Mesothelial cell of epicardium (in vitro differentiated cells): ENCODE results near the gene TBC1D22A. TPM values are rescaled to one million over a fixed set of nuclear protein-coding genes. Genes with fewer than 3 reads are reported as not detected.
A peak's percentile ranks its signal among the peaks of the same experiment; 100 is the strongest.

Experiments used
- DNase-seq, 2 experiments: peaks; one replicate each; pipeline ENCODE4 v3.0.0; 2021; ENCODE audit warnings: low spot score in 2 of 2; ENCODE audit not compliant: unreplicated experiment in 2 of 2
- H3K27ac Mint-ChIP-seq: 2 replicates; pipeline ENCODE4 v1.8.0; 2021; ENCODE audit warnings: mixed read lengths
- H3K27me3 Mint-ChIP-seq: 2 replicates; pipeline ENCODE4 v1.8.0; 2021; ENCODE audit warnings: low read depth, mixed read lengths
- H3K36me3 Mint-ChIP-seq: 2 replicates; pipeline ENCODE4 v1.8.0; 2021; ENCODE audit warnings: mixed read lengths
- H3K4me1 Mint-ChIP-seq: 2 replicates; pipeline ENCODE4 v1.8.0; 2021; ENCODE audit warnings: mixed read lengths
- H3K4me3 Mint-ChIP-seq: 2 replicates; pipeline ENCODE4 v1.8.0; 2021; ENCODE audit warnings: mild to moderate bottlenecking, moderate library complexity, mixed read lengths
- H3K9me3 Mint-ChIP-seq: 2 replicates; pipeline ENCODE4 v1.8.0; 2021; ENCODE audit warnings: mixed read lengths
- total RNA-seq: library from RNA; stranded (reverse); gene quantifications from 3 replicates; pipeline ENCODE4 v1.2.1, GENCODE V29; 2021
- TF ChIP-seq, protein P1 (sequence below): fragments of 200-600 bp; sonication (generic); IDR thresholded peaks from one replicate; pipeline ENCODE4 v1.5.0; 2021; ENCODE audit warnings: antibody characterized with exemption; ENCODE audit not compliant: unreplicated experiment

TBC1D22A gene
- total RNA-seq, 1 donor from 2014 or later: 26.6 TPM

DNA sequence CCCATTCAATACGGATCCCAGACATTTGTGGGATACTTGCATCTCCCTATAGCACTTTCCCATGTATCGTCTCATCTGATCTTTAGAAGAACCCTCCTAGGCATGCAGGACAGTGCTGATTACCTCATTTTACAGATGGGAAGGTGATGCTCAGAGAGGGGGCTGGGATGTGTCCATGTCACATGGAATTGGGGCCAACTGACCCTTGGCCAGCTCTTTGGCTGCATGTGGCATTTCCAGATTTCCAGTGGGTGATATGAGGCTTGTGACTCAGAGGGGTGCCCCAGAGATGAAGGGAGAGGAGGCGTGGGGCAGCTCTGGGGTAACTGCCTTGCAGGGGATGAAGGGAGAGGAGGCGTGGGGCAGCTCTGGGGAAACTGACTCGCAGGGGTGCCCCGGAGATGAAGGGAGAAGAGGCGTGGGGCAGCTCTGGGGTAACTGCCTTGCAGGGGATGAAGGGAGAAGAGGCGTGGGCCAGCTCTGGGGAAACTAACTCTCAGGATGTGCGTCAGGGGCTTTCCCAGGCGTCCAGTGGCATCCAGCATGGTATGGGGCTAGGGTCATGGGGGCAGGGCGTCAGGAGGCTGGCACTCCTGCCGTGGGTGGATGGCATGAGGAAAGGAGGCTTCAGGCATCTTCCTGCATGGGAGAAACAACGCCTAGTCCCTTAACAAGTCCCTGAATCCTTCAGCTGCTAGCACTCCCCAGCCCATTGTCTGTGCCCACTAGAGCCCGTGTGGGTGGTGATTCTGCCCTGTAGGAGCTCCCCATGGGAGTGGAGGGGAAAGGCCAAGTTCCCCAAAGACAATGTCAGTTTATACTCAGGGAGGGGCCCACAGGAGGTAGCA is 12.5 kb upstream of the TBC1D22A start:
- peaks cover 9% of the 10 kb centered on the region for H3K4me1 Mint-ChIP-seq
- H3K36me3 Mint-ChIP-seq: no peaks in the 10 kb centered on the region
- DNase-seq: no peak
- H3K27me3 Mint-ChIP-seq: peaks cover 15% of the 10 kb centered on the region
- H3K4me3 Mint-ChIP-seq: no peak overlapping the region
- H3K9me3 Mint-ChIP-seq: no peaks in the 10 kb centered on the region
- TF ChIP-seq, protein P1, sequence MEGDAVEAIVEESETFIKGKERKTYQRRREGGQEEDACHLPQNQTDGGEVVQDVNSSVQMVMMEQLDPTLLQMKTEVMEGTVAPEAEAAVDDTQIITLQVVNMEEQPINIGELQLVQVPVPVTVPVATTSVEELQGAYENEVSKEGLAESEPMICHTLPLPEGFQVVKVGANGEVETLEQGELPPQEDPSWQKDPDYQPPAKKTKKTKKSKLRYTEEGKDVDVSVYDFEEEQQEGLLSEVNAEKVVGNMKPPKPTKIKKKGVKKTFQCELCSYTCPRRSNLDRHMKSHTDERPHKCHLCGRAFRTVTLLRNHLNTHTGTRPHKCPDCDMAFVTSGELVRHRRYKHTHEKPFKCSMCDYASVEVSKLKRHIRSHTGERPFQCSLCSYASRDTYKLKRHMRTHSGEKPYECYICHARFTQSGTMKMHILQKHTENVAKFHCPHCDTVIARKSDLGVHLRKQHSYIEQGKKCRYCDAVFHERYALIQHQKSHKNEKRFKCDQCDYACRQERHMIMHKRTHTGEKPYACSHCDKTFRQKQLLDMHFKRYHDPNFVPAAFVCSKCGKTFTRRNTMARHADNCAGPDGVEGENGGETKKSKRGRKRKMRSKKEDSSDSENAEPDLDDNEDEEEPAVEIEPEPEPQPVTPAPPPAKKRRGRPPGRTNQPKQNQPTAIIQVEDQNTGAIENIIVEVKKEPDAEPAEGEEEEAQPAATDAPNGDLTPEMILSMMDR: no peak
- H3K27ac Mint-ChIP-seq: peak overlapping the region; percentile 36

- H3K4me1 Mint-ChIP-seq: peaks cover 9% of the 10 kb centered on the region
- no peaks in the 10 kb centered on the region for H3K36me3 Mint-ChIP-seq
- H3K9me3 Mint-ChIP-seq: no peaks in the 10 kb centered on the region
- H3K4me3 Mint-ChIP-seq: no peak overlapping the region
- no peak overlapping the region for H3K27ac Mint-ChIP-seq
- TF ChIP-seq, protein P1: no peak
- no peak for DNase-seq
- H3K27me3 Mint-ChIP-seq: peaks cover 15% of the 10 kb centered on the region
Observed at GRCh38 chr22:46750530-46750800, 12.0 kb upstream of the TBC1D22A start.

DNA sequence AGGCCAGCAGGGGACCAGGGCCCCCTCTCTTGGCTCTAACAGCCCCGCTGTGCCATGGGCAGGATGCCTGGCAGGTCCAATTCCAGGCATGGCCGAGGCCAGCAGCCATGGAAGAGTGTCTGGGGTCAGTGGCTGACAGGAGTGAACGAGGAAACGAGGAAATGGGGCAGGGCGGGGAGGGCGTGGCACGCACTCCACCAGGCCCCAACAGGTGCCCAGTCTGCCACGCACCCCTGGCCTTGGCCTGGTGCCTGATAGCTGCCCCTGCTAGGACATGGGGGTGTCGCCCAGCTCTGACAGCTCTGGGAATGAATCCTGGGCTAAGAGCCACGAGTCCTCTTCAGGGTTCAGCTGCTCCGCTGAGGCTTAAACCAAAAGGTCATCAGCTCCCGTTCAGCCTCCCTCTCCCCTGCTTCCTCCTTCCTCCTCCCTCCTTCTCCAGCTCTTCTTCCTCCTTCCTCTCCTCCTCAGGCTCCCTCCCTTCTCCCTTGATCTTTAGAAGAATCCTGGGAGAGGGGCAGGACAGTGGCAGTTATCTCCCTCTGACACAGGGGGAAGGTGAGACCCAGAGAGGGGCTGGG is 11.5 kb upstream of the TBC1D22A start:
- H3K36me3 Mint-ChIP-seq: no peaks in the 10 kb centered on the region
- H3K4me1 Mint-ChIP-seq: peaks cover 9% of the 10 kb centered on the region
- no peaks in the 10 kb centered on the region for H3K9me3 Mint-ChIP-seq
- no peak overlapping the region for H3K27ac Mint-ChIP-seq
- no peak overlapping the region for H3K4me3 Mint-ChIP-seq
- H3K27me3 Mint-ChIP-seq: peaks cover 15% of the 10 kb centered on the region
- no peak for DNase-seq
- TF ChIP-seq, protein P1: no peak

DNA sequence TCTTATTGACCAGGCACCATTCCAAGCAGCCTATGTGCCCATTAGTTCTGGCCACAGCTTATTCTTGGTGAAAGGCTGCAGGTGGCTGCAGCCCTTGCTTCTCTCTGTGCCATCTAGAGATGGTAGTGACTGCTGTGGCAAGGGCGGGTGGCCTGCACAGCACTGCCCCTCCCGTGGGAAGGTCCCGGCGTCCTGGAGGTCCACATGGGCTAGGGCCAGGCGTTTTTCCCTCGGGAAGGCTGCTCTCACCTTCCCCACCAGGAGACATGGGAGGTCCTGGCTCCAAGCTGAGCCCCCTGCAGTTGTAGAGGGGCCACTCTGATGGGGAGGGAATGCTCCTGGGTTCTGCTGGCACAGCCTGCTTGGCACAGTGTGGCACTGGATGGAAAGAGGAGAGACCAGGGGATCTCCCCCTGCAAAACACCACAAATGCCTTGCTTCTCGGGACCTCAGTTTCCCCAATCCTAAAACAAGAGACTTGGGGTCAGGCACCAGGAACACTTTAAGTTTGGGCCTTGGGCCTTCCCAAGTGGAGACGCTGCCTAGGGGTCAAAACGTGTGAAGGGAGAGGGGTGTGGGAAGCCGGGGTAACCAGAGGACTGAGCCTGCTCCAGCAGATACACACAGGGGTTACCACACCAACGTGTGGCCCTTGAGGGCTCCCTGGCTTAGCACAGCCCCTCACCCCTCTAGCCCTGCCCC is 10.0 kb upstream of the TBC1D22A start:
- Mint-ChIP-seq H3K4me3 (no peak overlapping the region), H3K27ac (no peak overlapping the region), H3K27me3 (peaks cover 2% of the 10 kb centered on the region), H3K9me3 (peaks cover 7% of the 10 kb centered on the region), H3K36me3 (peaks cover 5% of the 10 kb centered on the region), H3K4me1 (peaks cover 9% of the 10 kb centered on the region)
- TF ChIP-seq, protein P1: no peak
- DNase-seq: no peak

DNA sequence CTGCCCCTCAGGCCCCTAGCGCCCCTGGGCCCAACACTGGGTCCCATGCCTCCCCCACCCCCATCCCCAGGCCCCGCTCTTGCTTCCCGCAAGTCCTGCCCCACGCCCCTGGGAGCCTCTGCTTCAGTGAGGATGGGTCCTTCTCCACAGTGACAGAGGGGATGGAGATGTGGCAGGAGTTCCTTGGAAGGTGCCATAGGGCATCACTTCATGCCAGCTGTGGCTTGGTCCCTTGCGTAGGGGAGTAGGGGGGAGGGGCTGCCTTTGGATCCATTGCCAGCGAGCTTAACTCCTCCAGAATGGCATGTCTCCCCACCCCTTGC is 9.5 kb upstream of the TBC1D22A start:
- Mint-ChIP-seq H3K9me3 (peaks cover 7% of the 10 kb centered on the region), H3K4me3 (no peak overlapping the region), H3K27me3 (peaks cover 2% of the 10 kb centered on the region), H3K27ac (no peak overlapping the region), H3K36me3 (peaks cover 5% of the 10 kb centered on the region), H3K4me1 (peaks cover 9% of the 10 kb centered on the region)
- TF ChIP-seq, protein P1: no peak
- DNase-seq: no peak
